ENCODE measurements around the gene OAT. TPM values are rescaled to one million over a fixed set of nuclear protein-coding genes. Genes with fewer than 3 reads are reported as not detected.

Gene OAT
- total RNA-seq, 1 donor from 2014 or later, result 50.9 TPM

- no peak for TF ChIP-seq CTCF (conservative IDR thresholded peaks at IDR 0.05; ENCODE audit: low read depth, low read length)
- DNase-seq (ENCODE audit: low read depth), result no peak
- no peak overlapping the region for H3K4me3 ChIP-seq (ENCODE audit: low read depth, low read length)
These were observed 69.3 kb downstream of the OAT start for GRCh38 chr10:124349231-124349995.

DNA sequence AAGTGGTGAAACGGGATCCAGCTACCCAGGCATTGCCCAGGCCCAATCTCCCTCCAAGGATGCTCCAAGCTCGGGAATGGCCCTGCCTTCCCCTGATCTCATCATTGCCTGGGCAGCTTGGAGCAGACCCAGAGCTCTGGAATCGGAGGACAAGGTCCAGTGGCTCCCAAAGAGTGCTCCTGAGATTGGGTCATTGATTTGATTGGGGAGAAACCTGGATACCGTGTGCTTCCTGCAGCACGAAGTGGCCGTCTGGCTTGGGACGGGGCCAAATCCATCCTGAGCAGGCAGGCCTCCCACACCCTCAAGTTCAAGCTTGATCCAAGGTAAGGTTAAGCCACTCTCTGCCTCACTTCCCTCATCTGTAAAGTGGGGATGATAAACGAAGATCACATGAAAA, 69.9 kb downstream of the OAT start:
- DNase-seq (ENCODE audit: low read depth), result no peak
- no peak overlapping the region for H3K4me3 ChIP-seq (ENCODE audit: low read depth, low read length)
- no peak for TF ChIP-seq CTCF (conservative IDR thresholded peaks at IDR 0.05; ENCODE audit: low read depth, low read length)

- no peak overlapping the region for H3K4me3 ChIP-seq (ENCODE audit: low read depth, low read length)
- TF ChIP-seq CTCF (conservative IDR thresholded peaks at IDR 0.05; ENCODE audit: low read depth, low read length), result no peak
These were observed 70.8 kb downstream of the OAT start for GRCh38 chr10:124347956-124348355.

More at GRCh38 chr10:124347956-124348355, 70.8 kb downstream of the OAT start:
- no peak for DNase-seq (ENCODE audit: low read depth)

Other genes with a start within 250 kb of the OAT start
- not detected in 2 replicates for gene NKX1-2, start 31.1 kb upstream of the OAT start, total RNA-seq
- 3.6 and 12.1 TPM in 2 replicates for gene LHPP, start 42.9 kb upstream of the OAT start, total RNA-seq